Measurements from ENCODE around the gene PDGFRB.

PDGFRB gene

GRCh38 chr5:150176745-150177477 lies 21.3 kb upstream of the PDGFRB start:
- Mint-ChIP-seq H3K4me1 (ENCODE audit: low read depth) (no peaks in the 10 kb centered on the region), H3K4me3 (no peak overlapping the region), H3K9me3 (no peaks in the 10 kb centered on the region), H3K27me3 (peaks cover 9% of the 10 kb centered on the region), H3K27ac (no peak overlapping the region), H3K36me3 (ENCODE audit: low read depth) (no peaks in the 10 kb centered on the region)
- DNase-seq: no peak

GRCh38 chr5:150175536-150175935 lies 19.9 kb upstream of the PDGFRB start:
- no peak overlapping the region for H3K4me3 Mint-ChIP-seq
- no peak for DNase-seq
- no peaks in the 10 kb centered on the region for H3K9me3 Mint-ChIP-seq
- H3K27me3 Mint-ChIP-seq: peaks cover 14% of the 10 kb centered on the region
- H3K36me3 Mint-ChIP-seq (ENCODE audit: low read depth): no peaks in the 10 kb centered on the region
- no peaks in the 10 kb centered on the region for H3K4me1 Mint-ChIP-seq (ENCODE audit: low read depth)
- H3K27ac Mint-ChIP-seq: no peak overlapping the region

GRCh38 chr5:150175076-150175475 lies 19.4 kb upstream of the PDGFRB start:
- no peak for DNase-seq
- Mint-ChIP-seq H3K4me3 (no peak overlapping the region), H3K9me3 (no peaks in the 10 kb centered on the region), H3K4me1 (ENCODE audit: low read depth) (no peaks in the 10 kb centered on the region), H3K27me3 (peaks cover 19% of the 10 kb centered on the region), H3K27ac (no peak overlapping the region), H3K36me3 (ENCODE audit: low read depth) (no peaks in the 10 kb centered on the region)

- H3K36me3 Mint-ChIP-seq (ENCODE audit: low read depth): no peaks in the 10 kb centered on the region
Measured at GRCh38 chr5:150174285-150174684, 18.6 kb upstream of the PDGFRB start.

GRCh38 chr5:150173161-150173560 lies 17.5 kb upstream of the PDGFRB start:
- H3K27me3 Mint-ChIP-seq: peaks cover 37% of the 10 kb centered on the region

More at GRCh38 chr5:150174285-150174684, 18.6 kb upstream of the PDGFRB start:
- Mint-ChIP-seq H3K27me3 (peaks cover 26% of the 10 kb centered on the region), H3K4me3 (no peak overlapping the region), H3K4me1 (ENCODE audit: low read depth) (no peaks in the 10 kb centered on the region), H3K9me3 (no peaks in the 10 kb centered on the region), H3K27ac (no peak overlapping the region)
- no peak for DNase-seq

GRCh38 chr5:150172556-150172955 lies 16.9 kb upstream of the PDGFRB start:
- Mint-ChIP-seq H3K36me3 (ENCODE audit: low read depth) (no peaks in the 10 kb centered on the region), H3K4me1 (ENCODE audit: low read depth) (no peaks in the 10 kb centered on the region), H3K27ac (no peak overlapping the region), H3K9me3 (no peaks in the 10 kb centered on the region), H3K4me3 (no peak overlapping the region), H3K27me3 (peaks cover 43% of the 10 kb centered on the region)
- DNase-seq: no peak

More at GRCh38 chr5:150173161-150173560, 17.5 kb upstream of the PDGFRB start:
- Mint-ChIP-seq H3K36me3 (ENCODE audit: low read depth) (no peaks in the 10 kb centered on the region), H3K9me3 (no peaks in the 10 kb centered on the region), H3K4me1 (ENCODE audit: low read depth) (no peaks in the 10 kb centered on the region), H3K27ac (no peak overlapping the region), H3K4me3 (no peak overlapping the region)
- no peak for DNase-seq

GRCh38 chr5:150172145-150172544 lies 16.5 kb upstream of the PDGFRB start:
- H3K9me3 Mint-ChIP-seq: no peaks in the 10 kb centered on the region
- no peak overlapping the region for H3K27ac Mint-ChIP-seq
- no peak for DNase-seq
- H3K4me3 Mint-ChIP-seq: no peak overlapping the region
- H3K4me1 Mint-ChIP-seq (ENCODE audit: low read depth): peaks cover 2% of the 10 kb centered on the region
- peaks cover 47% of the 10 kb centered on the region for H3K27me3 Mint-ChIP-seq
- no peaks in the 10 kb centered on the region for H3K36me3 Mint-ChIP-seq (ENCODE audit: low read depth)

- DNase-seq: no peak
- H3K27me3 Mint-ChIP-seq: peaks cover 61% of the 10 kb centered on the region
- no peak overlapping the region for H3K4me3 Mint-ChIP-seq
- H3K36me3 Mint-ChIP-seq (ENCODE audit: low read depth): no peaks in the 10 kb centered on the region
- H3K4me1 Mint-ChIP-seq (ENCODE audit: low read depth): peaks cover 2% of the 10 kb centered on the region
- no peaks in the 10 kb centered on the region for H3K9me3 Mint-ChIP-seq
- H3K27ac Mint-ChIP-seq: no peak overlapping the region
Measured at GRCh38 chr5:150168864-150169263, 13.2 kb upstream of the PDGFRB start.

GRCh38 chr5:150167908-150168307 lies 12.3 kb upstream of the PDGFRB start:
- no peak for DNase-seq
- Mint-ChIP-seq H3K4me1 (ENCODE audit: low read depth) (peaks cover 2% of the 10 kb centered on the region), H3K27me3 (peaks cover 55% of the 10 kb centered on the region), H3K4me3 (no peak overlapping the region), H3K27ac (no peak overlapping the region), H3K36me3 (ENCODE audit: low read depth) (no peaks in the 10 kb centered on the region), H3K9me3 (no peaks in the 10 kb centered on the region)

GRCh38 chr5:150167512-150167850 lies 11.8 kb upstream of the PDGFRB start:
- H3K4me3 Mint-ChIP-seq: no peak overlapping the region
- H3K27me3 Mint-ChIP-seq: peaks cover 55% of the 10 kb centered on the region
- no peak for DNase-seq
- peaks cover 2% of the 10 kb centered on the region for H3K4me1 Mint-ChIP-seq (ENCODE audit: low read depth)
- H3K9me3 Mint-ChIP-seq: no peaks in the 10 kb centered on the region
- H3K27ac Mint-ChIP-seq: no peak overlapping the region
- H3K36me3 Mint-ChIP-seq (ENCODE audit: low read depth): no peaks in the 10 kb centered on the region

GRCh38 chr5:150166650-150167511 lies 11.2 kb upstream of the PDGFRB start, which contains the start of gene CDX1:
CDX1 (plus strand) TSS chr5:150166778; CDS start chr5:150166877, 99 bp downstream.
- Mint-ChIP-seq H3K36me3 (ENCODE audit: low read depth) (no peaks in the 10 kb centered on the region), H3K4me3 (no peak within 1 kb of the TSS), H3K27ac (no peak within 1 kb of the TSS), H3K9me3 (no peaks in the 10 kb centered on the region), H3K27me3 (peaks cover 52% of the 10 kb centered on the region), H3K4me1 (ENCODE audit: low read depth) (peaks cover 2% of the 10 kb centered on the region)
- no peak for DNase-seq

GRCh38 chr5:150166037-150166649 lies 10.5 kb upstream of the PDGFRB start:
- Mint-ChIP-seq H3K27ac (no peak overlapping the region), H3K9me3 (no peaks in the 10 kb centered on the region), H3K36me3 (ENCODE audit: low read depth) (no peaks in the 10 kb centered on the region), H3K27me3 (peaks cover 51% of the 10 kb centered on the region), H3K4me3 (no peak overlapping the region), H3K4me1 (ENCODE audit: low read depth) (peaks cover 2% of the 10 kb centered on the region)
- DNase-seq: no peak

- Mint-ChIP-seq H3K4me1 (ENCODE audit: low read depth) (peaks cover 2% of the 10 kb centered on the region), H3K4me3 (no peak overlapping the region), H3K27me3 (peaks cover 36% of the 10 kb centered on the region), H3K9me3 (no peaks in the 10 kb centered on the region), H3K36me3 (ENCODE audit: low read depth) (no peaks in the 10 kb centered on the region), H3K27ac (no peak overlapping the region)
- DNase-seq: no peak
Measured at GRCh38 chr5:150164211-150164980, 8.8 kb upstream of the PDGFRB start.

- Mint-ChIP-seq H3K4me1 (ENCODE audit: low read depth) (peaks cover 2% of the 10 kb centered on the region), H3K9me3 (no peaks in the 10 kb centered on the region), H3K36me3 (ENCODE audit: low read depth) (no peaks in the 10 kb centered on the region), H3K27me3 (peaks cover 31% of the 10 kb centered on the region), H3K27ac (no peak overlapping the region), H3K4me3 (no peak overlapping the region)
- DNase-seq: no peak
Measured at GRCh38 chr5:150163547-150164059, 8.0 kb upstream of the PDGFRB start.
